Fibroblast of lung (primary cell): ENCODE data around the gene LTBP1.

Experiments used
- CTCF ChIP-seq, 2 donors: IDR thresholded peaks in 1 of 2; conservative IDR thresholded peaks in 1 of 2; 1 replicate in 1 of 2; 2 replicates in 1 of 2; pipeline ENCODE4 v1.5.1; 2011 to 2012; ENCODE audit warnings: low read length in 2 of 2, control low read depth in 1 of 2, inconsistent platforms in 1 of 2, low read depth in 1 of 2, mild to moderate bottlenecking in 1 of 2
- EZH2 ChIP-seq: IDR thresholded peaks from 2 replicates; pipeline ENCODE4 v1.5.1; 2012; ENCODE audit warnings: low read length, control low read depth, mild to moderate bottlenecking; ENCODE audit errors: missing control alignments

GRCh38 chr2:33024758-33025157, 78.0 kb downstream of the LTBP1 start:
- TF ChIP-seq CTCF (conservative IDR thresholded peaks at IDR 0.05 in 1 of 2, IDR thresholded peaks at IDR 0.05 in 1 of 2; ENCODE audit: low read depth in 1 of 2, low read length in 2 of 2) (no peak), EZH2 (no peak)
